IMR-90 (cell line): ENCODE measurements around the gene RSU1. TPM values are rescaled to one million over a fixed set of nuclear protein-coding genes. Genes with fewer than 3 reads are reported as not detected.

Experiments
- ATAC-seq: fragments of 200-7000 bp; cut with Tn5 transposase; 2 replicates; pipeline ENCODE4 v1.9.1; 2020; ENCODE audit warnings: low read depth, mild to moderate bottlenecking, moderate library complexity
- BruUV-seq: library from RNA; stranded (reverse); fragments of 400-500 nt; replicated peaks from 2 replicates; lab custom pipeline; 2021; lab: Mats Ljungman, UMichigan
- CTCF ChIA-PET: fragments of 300-600 bp; formaldehyde crosslinking; extraction: SDS; loops from one replicate; lab custom pipeline; 2021; ENCODE audit warnings: antibody characterized with exemption; lab: Yijun Ruan, JAX
- POLR2A ChIA-PET: fragments of 300-600 bp; sonication (Branson Sonifier 250); formaldehyde crosslinking; loops from one replicate; lab custom pipeline; 2022; ENCODE audit warnings: antibody characterized with exemption; ENCODE audit not compliant: unreplicated experiment; lab: Charles Lee
- DNase-seq: peaks from one replicate; pipeline ENCODE4 v3.0.0; 2013
- H2AFZ ChIP-seq: replicated peaks from 2 replicates; pipeline ENCODE3; 2013; ENCODE audit warnings: low read length, mild to moderate bottlenecking; ENCODE audit not compliant: poor library complexity
- H2AK5ac ChIP-seq: 2 replicates; pipeline ENCODE4 v1.6.1; 2013; ENCODE audit warnings: low read depth, low read length, inconsistent platforms
- H2AK9ac ChIP-seq: replicated peaks from 2 replicates; pipeline ENCODE3; 2013; ENCODE audit warnings: mild to moderate bottlenecking, low read depth, low read length, moderate library complexity; ENCODE audit not compliant: poor library complexity
- H2BK120ac ChIP-seq: 2 replicates; pipeline ENCODE4 v1.6.1; 2013; ENCODE audit warnings: low read depth, low read length, inconsistent platforms
- H2BK15ac ChIP-seq: 3 replicates; pipeline ENCODE4 v1.6.1; 2013; ENCODE audit warnings: low read depth, low read length, inconsistent platforms
- H2BK20ac ChIP-seq: 2 replicates; pipeline ENCODE4 v1.6.1; 2013; ENCODE audit warnings: low read depth, mild to moderate bottlenecking, inconsistent platforms, low read length, moderate library complexity
- H2BK5ac ChIP-seq: 2 replicates; pipeline ENCODE4 v1.6.1; 2013; ENCODE audit warnings: mild to moderate bottlenecking, low read depth, low read length, inconsistent platforms; ENCODE audit not compliant: poor library complexity, severe bottlenecking
- H3K14ac ChIP-seq: replicated peaks from 2 replicates; pipeline ENCODE4 v1.6.1; 2013; ENCODE audit warnings: low read depth, low read length, inconsistent platforms
- H3K18ac ChIP-seq: 2 replicates; pipeline ENCODE4 v1.6.1; 2013; ENCODE audit warnings: low read depth, low read length, control low read depth
- H3K23ac ChIP-seq: 2 replicates; pipeline ENCODE4 v1.6.1; 2013; ENCODE audit warnings: low read depth, low read length, inconsistent platforms
- H3K27ac ChIP-seq: 2 replicates; pipeline ENCODE4 v1.5.1; 2013; ENCODE audit warnings: mild to moderate bottlenecking, control low read depth, low read length; ENCODE audit not compliant: insufficient read depth
- H3K27me3 ChIP-seq: 2 replicates; pipeline ENCODE4 v1.6.1; 2013; ENCODE audit warnings: low read length; ENCODE audit not compliant: control insufficient read depth, insufficient read depth
- H3K36me3 ChIP-seq: 2 replicates; pipeline ENCODE4 v1.6.1; 2013; ENCODE audit warnings: low read length, mixed read lengths; ENCODE audit not compliant: control insufficient read depth, insufficient read depth
- H3K4ac ChIP-seq: 2 replicates; pipeline ENCODE4 v1.6.1; 2013; ENCODE audit warnings: low read depth, low read length, inconsistent platforms
- H3K4me1 ChIP-seq: 2 replicates; pipeline ENCODE4 v1.6.1; 2013; ENCODE audit warnings: low read length, mixed read lengths; ENCODE audit not compliant: control insufficient read depth, insufficient read depth
- H3K4me2 ChIP-seq: 2 replicates; pipeline ENCODE4 v1.6.1; 2013; ENCODE audit warnings: low read depth, mild to moderate bottlenecking, control low read depth, low read length, moderate library complexity
- H3K4me3 ChIP-seq: 2 replicates; pipeline ENCODE4 v1.5.1; 2013; ENCODE audit warnings: low read depth, mild to moderate bottlenecking, control low read depth, low read length, moderate library complexity; ENCODE audit not compliant: insufficient read depth
- H3K56ac ChIP-seq: 2 replicates; pipeline ENCODE4 v1.6.1; 2013; ENCODE audit warnings: low read length, inconsistent platforms; ENCODE audit not compliant: insufficient read depth; ENCODE audit errors: extremely low read depth
- H3K79me1 ChIP-seq, 2 experiments: 2 replicates each; pipeline ENCODE4 v1.6.1; 2013; ENCODE audit warnings: low read length in 2 of 2, inconsistent platforms in 1 of 2, low read depth in 1 of 2
- H3K9ac ChIP-seq: 2 replicates; pipeline ENCODE4 v1.6.1; 2013; ENCODE audit warnings: low read depth, low read length, control low read depth
- H3K9me1 ChIP-seq: 2 replicates; pipeline ENCODE4 v1.6.1; 2013; ENCODE audit warnings: low read length, inconsistent platforms; ENCODE audit not compliant: insufficient read depth
- H3K9me3 ChIP-seq: 2 replicates; pipeline ENCODE4 v1.6.1; 2013; ENCODE audit warnings: low read length; ENCODE audit not compliant: control insufficient read depth, insufficient read depth
- H4K20me1 ChIP-seq: 2 replicates; pipeline ENCODE4 v1.6.1; 2013; ENCODE audit warnings: low read length, inconsistent platforms; ENCODE audit not compliant: insufficient read depth
- H4K5ac ChIP-seq: 2 replicates; pipeline ENCODE4 v1.6.1; 2013; ENCODE audit warnings: mild to moderate bottlenecking, low read depth, low read length, control low read depth
- H4K8ac ChIP-seq, 2 experiments: 2 replicates each; pipeline ENCODE4 v1.6.1; 2013; ENCODE audit warnings: low read depth in 2 of 2, low read length in 2 of 2, control low read depth in 1 of 2, inconsistent platforms in 1 of 2
- H4K91ac ChIP-seq: 2 replicates; pipeline ENCODE4 v1.6.1; 2013; ENCODE audit warnings: low read depth, low read length, inconsistent platforms; ENCODE audit not compliant: insufficient read depth
- BHLHE40 ChIP-seq: fragments of 150-350 bp; IDR thresholded peaks from 2 replicates; pipeline ENCODE4 v1.6.1; 2016; ENCODE audit warnings: mild to moderate bottlenecking, low read depth, low read length
- CEBPB ChIP-seq: IDR thresholded peaks from 2 replicates; pipeline ENCODE4 v1.6.1; 2012; ENCODE audit warnings: low read depth, low read length, improper control_type of control experiment
- CHD1 ChIP-seq: IDR thresholded peaks from 2 replicates; pipeline ENCODE4 v1.6.1; 2012; ENCODE audit warnings: low read depth, low read length, improper control_type of control experiment
- FOS ChIP-seq: fragments of 150-350 bp; IDR thresholded peaks from 2 replicates; pipeline ENCODE4 v1.6.1; 2016; ENCODE audit warnings: low read depth, low read length
- MAFK ChIP-seq: IDR thresholded peaks from 2 replicates; pipeline ENCODE4 v1.6.1; 2012; ENCODE audit warnings: low read depth, low read length, improper control_type of control experiment
- MAZ ChIP-seq: IDR thresholded peaks from 2 replicates; pipeline ENCODE4 v1.6.1; 2012; ENCODE audit warnings: low read depth, mild to moderate bottlenecking, low read length, improper control_type of control experiment, moderate library complexity, borderline replicate concordance
- MXI1 ChIP-seq: IDR thresholded peaks from 2 replicates; pipeline ENCODE4 v1.6.1; 2012; ENCODE audit warnings: low read depth, mild to moderate bottlenecking, low read length, moderate library complexity, borderline replicate concordance
- NFE2L2 ChIP-seq: fragments of 150-350 bp; IDR thresholded peaks from 2 replicates; pipeline ENCODE4 v1.6.1; 2016; ENCODE audit warnings: low read depth, mild to moderate bottlenecking, low read length
- POLR2A ChIP-seq: IDR thresholded peaks from 2 replicates; pipeline ENCODE4 v1.6.1; 2012; ENCODE audit warnings: mild to moderate bottlenecking, low read depth, low read length
- RAD21 ChIP-seq: IDR thresholded peaks from 2 replicates; pipeline ENCODE4 v1.6.1; 2012; ENCODE audit warnings: low read length, improper control_type of control experiment
- RCOR1 ChIP-seq: IDR thresholded peaks from 2 replicates; pipeline ENCODE4 v1.6.1; 2012; ENCODE audit warnings: mild to moderate bottlenecking, low read length, improper control_type of control experiment; ENCODE audit not compliant: insufficient replicate concordance
- RFX5 ChIP-seq: IDR thresholded peaks from 2 replicates; pipeline ENCODE4 v1.8.0; 2012; ENCODE audit warnings: low read depth, mild to moderate bottlenecking, low read length, moderate library complexity
- SMC3 ChIP-seq: fragments of 150-350 bp; IDR thresholded peaks from 2 replicates; pipeline ENCODE4 v1.6.1; 2016; ENCODE audit warnings: low read depth, mild to moderate bottlenecking, antibody characterized with exemption, low read length, moderate library complexity
- WGBS, 2 experiments: methylation state at CpG; one replicate each; pipeline versions ENCODE4 v1.1.5 to v1.1.7; 2013; ENCODE audit warnings: missing lambda C conversion rate in 2 of 2; ENCODE audit not compliant: insufficient read length in 1 of 2; ENCODE audit errors: extremely low coverage in 2 of 2; 5-methylcytosine and 5-hydroxymethylcytosine counted together
- dilution Hi-C: fragments of 300-500 bp; cut with HindIII; formaldehyde crosslinking; loops from one replicate; pipeline ENCODE4 v1.14.3; 2018; ENCODE audit warnings: low sequenced_read_pairs; ENCODE audit not compliant: unreplicated experiment
- in situ Hi-C: fragments of 300-500 bp; cut with MboI; formaldehyde crosslinking; loops from 3 replicates; pipeline ENCODE4 v1.14.3; 2019; ENCODE audit warnings: low sequenced_read_pairs, inconsistent platforms, mixed read lengths
- intact Hi-C: fragments of 100-400 bp; cut with micrococcal nuclease; formaldehyde crosslinking; loops from 2 replicates; pipeline ENCODE4 v1.10.0; 2022
- polyA plus RNA-seq, 3 experiments: library from polyadenylated mRNA; depleted of rRNA; stranded (reverse); fragments of >200 nt; gene quantifications; 2 replicates each; pipeline ENCODE4 v1.2.3, GENCODE V29; 2012; ENCODE audit warnings: low replicate concordance in 1 of 3
- total RNA-seq: library from RNA; depleted of rRNA; stranded (reverse); fragments of >200 nt; gene quantifications from 2 replicates; pipeline ENCODE4 v1.2.3, GENCODE V29; 2012
- TF ChIP-seq, protein P1 (sequence below): fragments of 150-350 bp; IDR thresholded peaks from 2 replicates; pipeline ENCODE4 v1.6.1; 2017; ENCODE audit warnings: mild to moderate bottlenecking, antibody characterized with exemption, low read length, low read depth
- TF ChIP-seq, protein P2 (sequence below): fragments of 150-350 bp; IDR thresholded peaks from 2 replicates; pipeline ENCODE4 v1.6.1; 2016; ENCODE audit warnings: low read depth, mild to moderate bottlenecking, low read length, moderate library complexity, borderline replicate concordance
- TF ChIP-seq, protein P3 (sequence below): conservative IDR thresholded peaks from 2 replicates; pipeline ENCODE4 v1.5.1; 2012; ENCODE audit warnings: mild to moderate bottlenecking, low read depth, low read length, improper control_type of control experiment

The RSU1 gene
- total and polyA plus RNA-seq, 2 of the 4 experiments (the other 2 are of a cell fraction): 134 to 148 TPM

DNA sequence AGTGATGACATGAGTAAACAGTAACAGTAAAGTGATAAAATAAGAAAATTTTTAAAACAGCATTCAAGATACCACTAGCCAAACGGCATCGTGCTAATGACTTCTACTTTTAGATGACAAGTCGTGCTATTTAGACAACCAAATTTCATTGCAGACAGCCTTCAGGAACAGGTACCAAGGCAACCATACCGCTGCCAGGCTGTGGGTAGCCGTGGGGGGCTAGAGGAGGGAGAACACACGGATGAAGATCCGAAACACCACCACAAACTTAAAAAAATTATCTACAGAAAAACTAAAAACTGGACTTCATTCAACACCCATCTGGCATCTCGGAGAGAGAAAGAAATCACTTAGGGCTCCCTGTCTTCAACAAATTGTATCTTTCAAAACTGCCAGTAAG lies 89.6 kb downstream of the RSU1 start:
- no peak overlapping the region for H2BK120ac ChIP-seq
- H2BK5ac ChIP-seq: no peak overlapping the region
- H3K14ac ChIP-seq: no peak overlapping the region
- H3K9me3 ChIP-seq: peaks cover 1% of the 10 kb centered on the region; the same call in 1 of the 2 replicates
- no peaks in the 10 kb centered on the region for H3K27me3 ChIP-seq
- peaks cover 11% of the 10 kb centered on the region for H3K36me3 ChIP-seq
- TF ChIP-seq, protein P1, sequence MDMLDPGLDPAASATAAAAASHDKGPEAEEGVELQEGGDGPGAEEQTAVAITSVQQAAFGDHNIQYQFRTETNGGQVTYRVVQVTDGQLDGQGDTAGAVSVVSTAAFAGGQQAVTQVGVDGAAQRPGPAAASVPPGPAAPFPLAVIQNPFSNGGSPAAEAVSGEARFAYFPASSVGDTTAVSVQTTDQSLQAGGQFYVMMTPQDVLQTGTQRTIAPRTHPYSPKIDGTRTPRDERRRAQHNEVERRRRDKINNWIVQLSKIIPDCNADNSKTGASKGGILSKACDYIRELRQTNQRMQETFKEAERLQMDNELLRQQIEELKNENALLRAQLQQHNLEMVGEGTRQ: no peak
- TF ChIP-seq RFX5 (no peak), BHLHE40 (no peak), FOS (no peak), MAZ (no peak), RAD21 (no peak), SMC3 (no peak), CHD1 (no peak), POLR2A (no peak), RCOR1 (no peak), MXI1 (no peak), NFE2L2 (no peak), MAFK (no peak), CEBPB (no peak)
- TF ChIP-seq, protein P2, sequence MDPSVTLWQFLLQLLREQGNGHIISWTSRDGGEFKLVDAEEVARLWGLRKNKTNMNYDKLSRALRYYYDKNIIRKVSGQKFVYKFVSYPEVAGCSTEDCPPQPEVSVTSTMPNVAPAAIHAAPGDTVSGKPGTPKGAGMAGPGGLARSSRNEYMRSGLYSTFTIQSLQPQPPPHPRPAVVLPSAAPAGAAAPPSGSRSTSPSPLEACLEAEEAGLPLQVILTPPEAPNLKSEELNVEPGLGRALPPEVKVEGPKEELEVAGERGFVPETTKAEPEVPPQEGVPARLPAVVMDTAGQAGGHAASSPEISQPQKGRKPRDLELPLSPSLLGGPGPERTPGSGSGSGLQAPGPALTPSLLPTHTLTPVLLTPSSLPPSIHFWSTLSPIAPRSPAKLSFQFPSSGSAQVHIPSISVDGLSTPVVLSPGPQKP: no peak
- TF ChIP-seq, protein P3, sequence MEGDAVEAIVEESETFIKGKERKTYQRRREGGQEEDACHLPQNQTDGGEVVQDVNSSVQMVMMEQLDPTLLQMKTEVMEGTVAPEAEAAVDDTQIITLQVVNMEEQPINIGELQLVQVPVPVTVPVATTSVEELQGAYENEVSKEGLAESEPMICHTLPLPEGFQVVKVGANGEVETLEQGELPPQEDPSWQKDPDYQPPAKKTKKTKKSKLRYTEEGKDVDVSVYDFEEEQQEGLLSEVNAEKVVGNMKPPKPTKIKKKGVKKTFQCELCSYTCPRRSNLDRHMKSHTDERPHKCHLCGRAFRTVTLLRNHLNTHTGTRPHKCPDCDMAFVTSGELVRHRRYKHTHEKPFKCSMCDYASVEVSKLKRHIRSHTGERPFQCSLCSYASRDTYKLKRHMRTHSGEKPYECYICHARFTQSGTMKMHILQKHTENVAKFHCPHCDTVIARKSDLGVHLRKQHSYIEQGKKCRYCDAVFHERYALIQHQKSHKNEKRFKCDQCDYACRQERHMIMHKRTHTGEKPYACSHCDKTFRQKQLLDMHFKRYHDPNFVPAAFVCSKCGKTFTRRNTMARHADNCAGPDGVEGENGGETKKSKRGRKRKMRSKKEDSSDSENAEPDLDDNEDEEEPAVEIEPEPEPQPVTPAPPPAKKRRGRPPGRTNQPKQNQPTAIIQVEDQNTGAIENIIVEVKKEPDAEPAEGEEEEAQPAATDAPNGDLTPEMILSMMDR: no peak
- DNase-seq: no peak
- no peak overlapping the region for H3K23ac ChIP-seq
- ChIA-PET CTCF (no interaction called here), POLR2A (no interaction called here)
- H2BK20ac ChIP-seq: no peak overlapping the region
- peaks cover 9 to 10% of the 10 kb centered on the region in 2 experiments; a peak in 2 of 4 replicates for H3K79me1 ChIP-seq
- no peak overlapping the region for H3K56ac ChIP-seq
- no peak overlapping the region for H4K8ac ChIP-seq
- H3K9ac ChIP-seq: no peak overlapping the region
- dilution Hi-C loops: no loop called here
- no peaks in the 10 kb centered on the region for H4K20me1 ChIP-seq
- H4K91ac ChIP-seq: no peak overlapping the region
- no peak overlapping the region for H2AK9ac ChIP-seq
- no peaks in the 10 kb centered on the region for H3K9me1 ChIP-seq
- H2BK15ac ChIP-seq: no peak overlapping the region
- no peak overlapping the region for H3K4me3 ChIP-seq
- in situ Hi-C loops: no loop called here
- BruUV-seq: no TSS peak
- H3K27ac ChIP-seq: no peak overlapping the region
- H2AK5ac ChIP-seq: no peak overlapping the region
- 100% methylated on average over 2 of the region's 8 CpGs; no CpG with 5 or more reads in 1 of the 2 experiments for WGBS, 2 experiments
- H3K18ac ChIP-seq: no peak overlapping the region
- H3K4me1 ChIP-seq: no peaks in the 10 kb centered on the region
- H3K4me2 ChIP-seq: no peak overlapping the region
- H2AFZ ChIP-seq: no peak overlapping the region
- no peak for ATAC-seq
- no peak overlapping the region for H4K5ac ChIP-seq
- H3K4ac ChIP-seq: no peak overlapping the region
- intact Hi-C loops: no loop called here
